GM18526 (cell line): ENCODE data around the gene CYB5RL.

Experiments
- POLR2A ChIP-seq: IDR thresholded peaks from 3 replicates; pipeline ENCODE4 v1.6.1; 2011; ENCODE audit not compliant: insufficient read length; ENCODE audit errors: extremely low read depth

CYB5RL gene

DNA sequence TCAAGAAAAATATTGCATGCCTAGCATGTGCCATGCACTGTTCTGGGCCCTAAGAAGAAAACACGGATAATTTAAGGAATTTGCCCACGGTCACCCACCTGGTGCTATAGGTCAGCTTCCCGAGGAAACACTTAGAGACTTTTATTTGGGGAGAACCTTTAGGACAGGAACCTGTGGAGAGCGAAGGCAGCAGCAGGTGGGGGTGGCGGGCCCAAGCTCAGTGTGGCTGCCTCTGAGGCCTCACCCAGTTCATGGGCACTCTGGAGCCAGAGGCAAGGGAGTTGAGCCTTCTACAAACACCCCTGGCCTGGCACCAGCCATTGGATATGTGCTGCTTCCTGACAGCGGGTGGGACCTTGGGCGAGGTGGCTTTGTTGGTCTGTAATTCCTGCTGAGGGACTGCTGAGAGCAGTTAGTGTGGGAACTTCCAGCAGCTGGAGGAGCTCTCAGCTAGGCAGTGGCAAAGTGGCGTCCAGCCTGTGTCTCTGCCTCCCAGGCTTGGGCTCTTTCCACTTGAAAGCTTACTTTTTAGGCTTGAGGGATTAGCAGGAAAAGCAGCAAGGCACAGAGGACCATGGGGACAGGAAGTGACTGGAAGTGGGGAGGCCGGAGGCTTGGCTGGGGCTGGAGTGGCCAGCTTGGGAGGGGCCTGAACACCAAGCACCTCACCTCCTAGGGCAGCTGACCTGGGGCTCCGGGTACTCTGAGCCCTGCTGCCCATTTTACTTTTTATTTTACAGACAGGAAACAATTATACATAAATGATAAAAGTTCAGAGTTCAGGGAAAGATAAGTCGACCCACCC, 19.3 kb upstream of the CYB5RL start:
- no peak for TF ChIP-seq POLR2A

DNA sequence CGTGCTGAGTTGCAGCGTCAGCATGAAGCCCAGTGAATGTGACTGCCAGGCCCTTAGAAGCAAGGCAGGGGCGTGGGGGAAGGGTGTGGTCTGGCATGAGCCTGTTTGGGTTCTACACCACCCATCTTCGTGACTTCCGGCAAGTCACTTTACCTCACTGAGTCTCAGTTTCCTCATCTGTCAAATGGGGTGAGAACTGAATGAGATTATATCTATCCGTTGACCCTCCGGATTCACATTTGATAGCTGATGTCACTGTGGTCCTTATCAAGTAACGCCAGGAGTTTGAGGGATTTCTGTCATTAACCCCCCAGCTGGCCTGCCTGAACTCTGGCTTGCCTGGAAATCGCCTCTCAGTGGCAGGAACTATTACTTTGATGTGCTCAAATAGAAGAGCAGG, 15.7 kb upstream of the CYB5RL start:
- no peak for TF ChIP-seq POLR2A

DNA sequence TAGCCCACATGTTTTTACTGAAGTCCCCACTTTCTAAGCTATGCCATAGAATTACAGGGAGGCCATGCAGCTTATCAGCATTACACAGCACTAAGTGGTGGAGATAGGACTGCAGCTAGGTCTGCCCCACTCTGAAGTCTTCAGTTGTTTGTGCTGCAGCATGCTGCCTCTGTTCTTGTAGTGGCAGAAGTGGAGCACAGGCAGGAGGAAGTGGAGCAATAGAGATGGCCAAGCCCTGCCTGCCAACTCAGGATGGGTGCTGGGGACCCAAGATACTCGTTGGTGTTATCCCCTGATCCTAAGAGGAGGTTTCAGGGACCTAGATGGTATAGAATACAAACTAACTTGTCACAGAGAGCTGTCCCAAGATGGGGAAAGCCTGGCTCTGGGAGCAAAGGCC, 13.0 kb upstream of the CYB5RL start:
- TF ChIP-seq POLR2A: no peak

- no peak for TF ChIP-seq POLR2A
These were observed 7.5 kb upstream of the CYB5RL start for GRCh38 chr1:54207287-54207686.

DNA sequence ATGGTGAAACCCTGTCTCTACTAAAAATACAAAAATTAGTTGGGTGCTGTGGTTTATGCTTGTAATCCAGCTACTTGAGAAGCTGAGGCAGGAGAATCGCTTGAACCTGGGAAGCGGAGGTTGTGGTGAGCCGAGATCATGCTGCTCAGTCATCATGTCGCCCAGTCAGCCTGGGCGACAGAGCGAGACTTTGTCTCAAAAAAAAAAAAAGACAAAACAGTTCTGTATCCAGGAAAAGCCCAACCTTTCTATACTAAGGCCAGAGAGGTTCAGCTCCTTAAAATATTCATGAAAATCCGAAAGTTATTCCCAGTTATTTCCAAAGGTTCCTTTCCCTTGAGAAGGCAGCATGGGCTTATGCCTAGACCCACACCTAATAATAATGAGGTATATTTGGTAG, 4.4 kb upstream of the CYB5RL start:
- no peak for TF ChIP-seq POLR2A

DNA sequence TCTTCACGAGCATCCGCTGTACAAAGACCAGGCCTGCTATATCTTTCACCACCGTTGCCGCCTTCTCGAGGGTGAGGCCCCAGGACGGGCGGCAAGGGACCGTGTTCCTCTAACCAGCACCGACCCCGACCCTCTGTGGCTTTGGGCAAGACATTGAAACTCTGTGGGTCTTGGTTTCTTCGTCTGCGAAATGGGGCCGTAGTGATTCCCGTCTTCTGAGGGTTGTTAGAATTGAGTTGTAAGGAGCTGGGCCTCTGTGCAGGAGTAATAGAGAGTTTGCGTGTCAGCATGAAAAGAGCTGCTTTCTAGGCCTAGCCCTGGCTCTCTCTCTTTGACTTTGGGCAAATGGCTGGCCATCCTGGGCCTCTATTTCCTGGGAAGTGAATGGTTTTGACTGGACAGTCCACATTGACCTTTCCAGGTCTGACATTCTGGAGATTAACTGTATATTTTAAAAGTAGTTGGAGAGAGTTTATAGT, 728 bp upstream of the CYB5RL start:
- TF ChIP-seq POLR2A: no peak

- no peak for TF ChIP-seq POLR2A
These were observed 572 bp downstream of the CYB5RL start for GRCh38 chr1:54199151-54199764.

- TF ChIP-seq POLR2A: no peak
These were observed 6.4 kb downstream of the CYB5RL start for GRCh38 chr1:54193453-54193852.

- TF ChIP-seq POLR2A: no peak
These were observed 8.3 kb downstream of the CYB5RL start for GRCh38 chr1:54191525-54191924.

- no peak for TF ChIP-seq POLR2A
These were observed 9.3 kb downstream of the CYB5RL start for GRCh38 chr1:54190526-54190925.

GRCh38 chr1:54188291-54188690, 11.5 kb downstream of the CYB5RL start:
- no peak for TF ChIP-seq POLR2A

DNA sequence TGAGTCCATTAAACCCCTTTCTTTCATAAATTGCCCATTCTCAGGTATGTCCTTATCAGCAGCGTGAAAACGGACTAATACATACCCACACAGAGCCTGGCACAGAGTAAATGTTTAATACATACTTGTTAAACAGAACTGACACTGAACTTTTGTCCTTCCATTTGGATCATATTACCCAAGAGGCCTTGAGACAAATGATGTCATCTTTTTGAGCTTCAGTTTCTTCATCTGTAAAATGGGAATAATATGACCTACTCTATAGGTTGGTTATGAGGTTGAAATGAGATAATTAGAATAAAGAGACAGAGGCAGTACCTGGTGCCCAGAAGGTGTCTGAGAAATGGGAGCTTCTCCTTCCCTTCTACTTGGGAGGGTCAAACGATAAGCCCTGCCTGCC, 13.8 kb downstream of the CYB5RL start:
- TF ChIP-seq POLR2A: no peak

GRCh38 chr1:54180701-54181360, 19.0 kb downstream of the CYB5RL start:
- TF ChIP-seq POLR2A: no peak

- TF ChIP-seq POLR2A: no peak
These were observed 21.3 kb downstream of the CYB5RL start for GRCh38 chr1:54178296-54179070.

GRCh38 chr1:54177726-54178125, 22.1 kb downstream of the CYB5RL start:
- TF ChIP-seq POLR2A: no peak

DNA sequence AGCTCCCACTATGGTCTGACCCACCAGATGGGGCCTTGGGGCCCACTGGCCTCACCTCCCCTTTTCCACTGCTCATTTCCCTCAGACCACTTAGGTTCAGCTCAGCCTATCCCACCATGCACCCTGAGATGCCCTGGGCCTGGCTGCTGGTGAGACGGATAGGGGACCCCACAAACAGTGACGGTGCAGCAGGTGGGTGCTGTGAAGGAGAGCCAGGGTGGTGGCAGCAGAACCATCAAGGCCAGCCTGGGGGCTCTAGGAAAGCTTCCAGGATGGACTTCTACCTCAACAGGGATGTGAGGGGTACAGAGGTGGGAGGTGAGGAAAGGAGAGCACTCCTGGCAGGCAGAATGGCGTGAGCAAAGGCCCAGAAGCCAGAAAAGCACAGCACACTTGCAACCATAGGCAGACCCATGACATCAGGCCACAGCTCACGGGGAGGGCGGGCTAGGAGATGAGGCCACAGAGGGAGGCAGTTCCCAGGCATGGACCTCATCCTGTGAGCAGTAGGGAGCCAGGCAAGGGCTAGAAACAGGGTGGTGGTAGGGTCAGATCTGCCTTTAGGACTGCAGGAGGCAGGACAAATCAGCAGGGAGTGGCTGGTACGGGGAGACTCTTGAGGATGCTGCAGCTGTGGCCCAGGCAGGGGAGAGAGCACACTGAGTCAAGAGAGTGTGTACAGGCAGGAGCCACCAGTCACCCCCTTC, 23.1 kb downstream of the CYB5RL start:
- no peak for TF ChIP-seq POLR2A
